NCI-H748 (cell line): ENCODE data around the gene KDM1A.
A peak's percentile ranks its signal among the peaks of the same experiment; 100 is the strongest.

Experiments used
- DNase-seq: peaks from one replicate; lab custom pipeline; 2025; ENCODE audit not compliant: unreplicated experiment; lab: John Stamatoyannopoulos, UW

The KDM1A gene

GRCh38 chr1:23066075-23066474, 46.8 kb downstream of the KDM1A start:
- DNase-seq = no peak

GRCh38 chr1:23069149-23069548, 49.9 kb downstream of the KDM1A start:
- no peak for DNase-seq

DNA sequence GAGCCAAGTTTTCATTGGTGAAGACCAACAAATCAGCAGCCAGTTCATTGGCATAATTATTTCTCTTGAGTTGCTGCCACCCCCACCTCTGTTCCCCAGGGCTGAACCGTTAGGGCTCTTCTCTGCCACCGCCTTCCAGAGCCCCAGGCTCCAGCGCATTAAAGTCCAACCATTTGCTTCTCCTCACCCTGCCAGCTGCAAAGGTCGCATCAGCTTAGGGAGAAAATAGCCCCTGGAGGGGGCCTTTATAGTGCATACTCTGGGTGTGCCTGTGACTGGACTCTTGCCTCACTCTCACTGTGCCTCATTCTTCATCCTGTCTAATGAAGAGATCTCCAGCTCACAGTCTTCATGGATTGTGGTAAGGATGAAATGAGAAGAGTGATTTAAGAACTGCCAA, 50.4 kb downstream of the KDM1A start:
- DNase-seq = no peak

DNA sequence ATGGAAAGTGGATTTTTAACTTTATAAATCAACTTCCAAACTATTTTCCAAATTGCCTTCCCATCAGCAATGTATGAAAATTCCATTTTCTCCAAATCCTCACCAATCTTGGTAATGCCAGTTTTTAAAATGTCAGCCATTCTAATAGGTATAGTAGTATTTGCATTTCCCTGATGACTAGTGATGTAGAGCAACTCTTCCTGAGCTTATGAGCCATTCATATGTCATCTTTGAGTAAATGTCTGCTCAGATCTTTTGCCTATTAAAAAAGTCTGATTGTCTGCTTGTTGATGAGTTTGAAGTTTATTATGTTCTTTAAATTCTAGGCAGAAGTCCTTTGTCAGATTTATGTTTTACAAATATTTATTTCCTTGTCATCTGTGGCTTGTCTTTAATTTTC, 54.7 kb downstream of the KDM1A start:
- DNase-seq = no peak

GRCh38 chr1:23079025-23079424, 59.8 kb downstream of the KDM1A start:
- DNase-seq = no peak

DNA sequence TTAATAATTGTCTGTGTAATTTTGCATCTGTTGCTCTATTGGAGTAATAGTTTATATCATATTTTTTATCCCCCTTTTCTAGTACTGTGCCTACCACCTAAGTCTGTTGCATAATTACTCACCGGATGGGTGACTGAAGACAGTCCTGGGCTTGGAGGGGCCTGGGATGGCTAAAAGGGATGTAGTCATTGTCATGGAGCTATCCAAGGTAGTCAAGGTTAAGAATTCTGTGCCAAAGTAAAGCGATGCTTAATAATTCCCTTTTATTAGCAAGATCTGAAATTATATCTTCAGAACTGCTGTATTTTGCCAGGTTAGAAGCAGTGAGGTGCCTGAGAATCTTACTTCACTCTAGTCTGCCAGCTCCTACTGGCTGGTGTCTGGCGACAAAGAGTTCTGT, 61.6 kb downstream of the KDM1A start:
- DNase-seq = no peak

DNA sequence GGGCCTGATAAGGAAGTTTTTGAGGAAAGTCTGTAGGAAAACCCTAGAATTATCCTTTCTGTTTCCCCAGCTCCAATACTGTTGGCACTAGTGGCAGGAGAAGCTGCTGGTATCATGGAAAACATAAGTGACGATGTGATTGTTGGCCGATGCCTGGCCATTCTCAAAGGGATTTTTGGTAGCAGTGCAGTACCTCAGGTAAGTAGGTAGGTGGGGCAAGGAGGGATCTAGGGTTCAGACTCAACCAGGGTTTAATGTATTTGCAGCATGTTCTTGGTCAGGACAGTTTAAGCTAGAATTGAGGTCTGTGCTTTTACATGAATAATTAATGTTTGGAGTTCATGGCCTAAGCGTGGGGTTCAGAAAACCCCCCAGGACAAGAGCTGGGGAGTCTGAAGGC, 62.1 kb downstream of the KDM1A start:
- DNase-seq = no peak

DNA sequence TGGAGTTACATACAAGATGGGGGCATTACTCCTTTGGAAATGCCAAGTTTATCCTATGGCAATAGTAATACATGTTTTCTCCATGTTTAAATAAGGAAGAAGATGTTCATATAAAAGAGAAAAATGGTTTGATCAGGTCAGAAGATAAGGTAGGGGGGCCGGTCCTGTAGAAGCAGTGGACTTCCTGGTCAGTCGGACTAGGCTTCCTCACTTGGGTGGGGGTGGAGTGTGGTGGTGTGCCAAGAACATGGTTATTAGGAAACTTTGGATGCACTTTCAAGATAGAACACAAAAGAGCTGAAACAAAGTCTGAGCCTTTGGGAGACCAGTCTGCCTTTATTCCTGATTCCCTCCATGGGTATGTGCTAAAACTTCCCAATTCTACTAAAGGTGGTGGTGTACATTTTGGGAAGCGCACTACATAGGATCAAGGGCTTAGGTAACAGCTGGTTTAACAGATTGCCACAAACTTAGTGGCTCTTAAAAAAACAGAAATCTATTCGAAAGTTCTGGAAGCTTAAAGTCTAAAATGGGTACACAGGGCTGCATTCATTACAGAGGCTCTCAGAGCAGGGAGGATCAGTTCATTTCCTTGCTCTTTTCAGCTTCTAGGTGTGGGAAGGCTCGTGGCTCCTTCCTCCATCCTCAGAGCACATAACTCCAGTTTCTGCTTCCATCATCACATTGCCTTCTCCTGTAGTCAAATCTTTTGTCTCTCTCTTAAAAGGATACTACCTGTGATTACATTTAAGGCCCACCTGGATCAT, 64.6 kb downstream of the KDM1A start:
- no peak for DNase-seq

DNA sequence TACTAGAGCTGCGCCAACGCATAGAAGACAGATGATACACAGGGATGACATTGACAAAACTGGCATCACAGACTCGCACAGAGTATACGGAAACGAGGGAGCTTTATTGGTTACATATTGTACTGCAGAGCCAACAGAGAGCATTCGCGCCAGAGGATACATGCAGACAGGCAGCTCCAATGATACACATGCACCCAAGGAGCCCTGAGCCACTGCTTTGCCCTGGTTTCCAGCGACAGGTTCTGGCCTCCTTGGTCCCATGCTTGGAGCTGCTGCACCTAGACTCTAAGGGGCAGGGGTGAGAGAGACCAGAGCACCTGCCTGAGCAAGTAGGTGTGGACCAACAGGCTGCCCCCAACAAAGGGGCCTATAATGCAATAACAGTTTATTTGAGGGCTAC, 65.6 kb downstream of the KDM1A start:
- no peak for DNase-seq

DNA sequence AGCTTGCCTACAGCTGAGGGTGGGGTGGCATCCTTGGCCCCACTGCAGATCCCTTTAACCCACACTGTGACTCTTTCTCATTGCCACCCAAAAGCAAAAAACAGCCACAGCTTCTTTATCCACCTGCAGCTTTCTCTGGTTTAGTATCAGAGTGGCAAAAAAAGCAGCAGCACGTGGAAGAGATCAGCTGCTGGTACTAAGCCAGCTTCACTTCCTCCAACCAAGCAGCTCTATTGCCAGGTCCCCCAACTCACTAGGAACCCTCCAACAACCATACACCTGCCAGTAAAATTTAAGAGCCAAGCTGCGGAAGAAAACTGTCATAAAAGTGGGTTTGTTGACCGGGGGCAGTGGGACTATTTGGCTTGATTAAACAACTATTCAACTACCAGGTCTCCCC, 66.4 kb downstream of the KDM1A start:
- no peak for DNase-seq

DNA sequence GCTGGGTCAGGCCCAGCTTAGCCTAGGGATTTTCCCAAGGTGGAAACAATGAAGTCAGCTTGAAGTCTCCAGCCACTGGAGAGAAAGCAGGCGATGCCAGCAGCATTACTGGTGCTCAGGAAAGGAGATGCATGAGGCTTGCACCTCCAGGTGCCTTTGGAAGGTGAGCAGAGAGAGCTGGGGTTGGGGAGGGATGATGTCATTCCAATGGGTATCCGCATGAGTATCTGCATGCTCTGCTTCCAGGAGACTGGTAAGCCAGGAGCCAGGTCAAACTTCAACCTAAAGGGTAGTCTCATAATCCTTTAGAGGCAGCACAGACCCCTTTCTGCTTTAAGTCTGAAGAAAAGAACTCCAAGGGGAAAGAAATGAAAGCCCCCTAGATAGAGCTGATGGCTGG, 68.8 kb downstream of the KDM1A start:
- no peak for DNase-seq

DNA sequence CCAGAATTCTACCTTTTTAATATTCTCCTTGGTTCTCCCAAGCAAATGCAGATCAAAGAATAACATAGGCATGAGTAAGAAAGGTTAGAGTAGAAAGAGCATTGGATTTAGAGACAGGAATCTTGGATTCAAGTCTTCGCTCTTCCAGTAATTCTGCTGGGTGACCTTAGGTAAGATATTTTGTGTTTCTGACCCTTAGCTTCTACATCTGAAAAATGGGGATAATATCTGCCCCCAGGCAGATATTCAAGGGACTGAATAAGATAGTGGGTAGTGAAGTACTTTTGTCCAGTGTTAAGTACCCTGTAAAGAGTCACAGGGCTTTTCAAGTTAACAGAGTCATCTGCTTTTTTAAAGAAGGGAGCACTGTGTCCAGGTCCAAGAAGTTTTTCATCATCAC, 70.8 kb downstream of the KDM1A start:
- no peak for DNase-seq

- no peak for DNase-seq
Measured at GRCh38 chr1:23091545-23091944, 72.3 kb downstream of the KDM1A start.

GRCh38 chr1:23092447-23092846, 73.2 kb downstream of the KDM1A start:
- no peak for DNase-seq

DNA sequence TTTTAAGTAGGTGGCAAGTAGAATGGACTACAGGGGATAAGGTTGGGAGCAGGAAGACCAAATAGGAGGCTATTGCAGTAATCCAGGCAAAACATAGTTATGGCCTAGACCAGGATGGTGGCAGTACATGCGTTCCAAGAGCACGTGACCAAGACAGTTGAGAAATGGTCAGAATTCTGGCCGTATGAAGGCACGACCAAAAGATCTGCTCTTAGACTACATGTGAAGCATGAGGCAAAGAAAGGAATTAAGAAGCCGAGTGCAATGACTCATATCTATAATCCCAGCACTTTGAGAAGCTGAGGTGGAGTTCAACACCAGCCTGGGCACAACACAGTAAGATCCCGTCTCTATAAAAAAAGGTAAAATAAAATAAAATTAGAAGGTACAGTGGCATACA, 78.0 kb downstream of the KDM1A start:
- DNase-seq = no peak

DNA sequence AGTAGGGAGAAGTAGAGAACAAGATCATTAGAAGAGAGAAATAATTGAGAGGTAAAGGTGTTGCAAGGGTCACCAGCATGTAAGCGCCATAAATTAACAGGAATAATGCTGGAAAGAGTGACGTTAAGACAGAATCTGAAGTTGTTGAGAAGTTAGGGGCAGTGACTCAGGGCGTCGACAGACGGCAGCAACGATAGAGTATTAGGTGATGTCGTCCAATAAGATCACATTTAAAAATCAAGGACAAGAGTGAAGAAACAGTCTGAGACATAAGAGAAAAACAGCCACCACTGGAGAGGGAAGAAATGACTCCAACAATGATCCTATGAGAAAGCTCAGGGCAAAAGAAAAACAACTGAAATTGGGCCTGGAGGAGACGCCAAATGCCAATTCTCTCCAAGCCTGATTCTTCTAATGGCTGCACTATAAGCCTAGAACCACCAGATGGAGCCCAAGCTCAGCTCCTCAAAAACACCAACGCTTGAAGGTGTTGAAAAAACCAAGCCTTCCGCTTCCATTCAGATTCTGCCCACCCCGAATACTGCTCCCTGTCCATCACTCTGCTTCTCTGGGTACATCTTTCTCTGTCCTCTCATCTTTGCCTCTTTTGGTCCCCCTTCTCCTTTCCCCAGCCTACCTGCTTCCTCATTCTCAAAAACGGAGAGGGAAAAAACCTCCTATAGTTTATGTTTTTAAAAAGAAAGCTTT, 79.3 kb downstream of the KDM1A start:
- peak; percentile 68 for DNase-seq

- DNase-seq = peak; percentile 60
Measured at GRCh38 chr1:23099171-23099536, 79.9 kb downstream of the KDM1A start.

DNA sequence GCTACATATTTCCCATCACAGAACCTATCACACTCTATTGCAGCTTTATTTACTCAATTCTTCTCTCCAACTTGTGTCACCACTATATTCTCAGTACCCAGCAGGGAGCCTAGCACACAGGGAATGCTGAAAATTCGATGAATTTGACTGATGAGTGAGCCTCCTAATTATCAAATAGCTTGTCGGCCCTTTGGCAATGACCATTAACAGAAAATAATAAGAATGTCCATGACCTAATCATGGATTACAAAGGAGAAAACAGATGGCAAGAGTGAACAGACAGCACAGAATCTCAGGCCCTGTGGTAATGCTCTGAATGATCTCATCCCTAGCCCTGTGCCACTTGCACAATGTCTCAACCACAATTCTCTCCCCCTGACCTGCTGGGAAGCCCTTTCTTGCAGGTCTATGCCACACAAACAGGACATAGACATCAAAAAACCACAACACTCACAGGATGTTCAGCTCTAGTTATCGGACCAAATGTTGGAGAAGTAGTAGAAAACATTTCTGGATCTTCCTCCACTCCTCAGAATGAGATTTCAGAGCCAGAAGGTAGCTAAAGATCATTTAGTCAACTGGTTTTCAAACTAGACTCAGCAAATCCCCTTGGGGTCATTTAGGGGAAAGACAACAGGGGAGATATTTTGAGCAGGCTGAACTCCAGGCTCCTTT, 80.9 kb downstream of the KDM1A start:
- DNase-seq = no peak

DNA sequence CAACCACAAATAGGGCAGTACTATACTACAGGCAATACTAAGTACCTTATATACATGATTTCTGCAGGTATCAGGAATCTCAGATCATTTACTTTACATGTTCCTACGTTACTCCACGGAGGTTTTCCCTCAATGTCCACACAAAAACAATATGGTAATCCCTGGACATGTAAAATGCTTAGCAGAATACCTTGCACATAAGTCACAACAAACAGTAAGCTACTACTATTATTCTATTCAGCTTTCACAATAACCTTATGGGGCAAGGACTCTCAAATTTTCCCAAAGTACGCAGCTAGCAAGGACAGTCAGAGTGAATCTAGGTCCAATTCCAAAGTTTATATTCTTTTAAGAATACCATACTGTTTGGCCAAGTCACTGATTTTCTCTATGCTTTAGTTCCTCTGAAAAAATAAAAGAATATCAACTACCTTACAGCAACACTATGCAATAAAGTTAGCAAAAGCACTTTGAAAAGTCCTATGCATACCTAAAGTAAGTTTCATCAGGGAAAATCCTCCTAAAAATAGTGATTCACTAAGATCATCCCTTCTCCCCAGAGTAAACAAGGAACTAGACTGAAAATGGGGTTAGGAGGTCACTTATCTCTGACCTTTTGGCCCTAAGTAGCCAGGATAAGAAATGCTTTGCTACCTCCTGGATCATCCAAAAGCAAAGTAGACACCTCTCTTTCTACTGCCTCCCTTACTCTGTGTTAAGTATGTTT, 82.0 kb downstream of the KDM1A start:
- no peak for DNase-seq

- no peak for DNase-seq
Measured at GRCh38 chr1:23101887-23102286, 82.6 kb downstream of the KDM1A start.

DNA sequence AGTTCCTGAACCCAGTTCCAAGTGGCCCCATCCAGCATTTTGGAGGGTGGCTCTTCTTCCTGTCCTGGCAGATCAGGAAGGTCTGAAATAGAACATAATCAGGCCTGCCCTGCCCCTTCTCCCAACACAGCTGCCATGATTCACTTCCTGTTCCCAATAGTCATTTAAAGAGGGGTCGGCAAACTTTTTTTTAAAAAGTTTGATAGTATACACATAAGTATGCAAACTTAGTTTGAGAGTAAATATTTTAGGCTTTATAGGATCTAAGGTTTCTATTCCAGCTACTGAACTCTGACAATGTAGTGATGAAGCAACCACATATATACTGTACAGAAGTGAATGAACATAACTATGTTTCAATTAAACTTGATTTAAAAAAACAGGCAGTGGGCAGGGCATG, 83.0 kb downstream of the KDM1A start:
- no peak for DNase-seq
